HepG2 (cell line): ENCODE results near the gene PEPD. TPM values are rescaled to one million over a fixed set of nuclear protein-coding genes. Genes with fewer than 3 reads are reported as not detected.

Source experiments
- ATAC-seq: fragments of 200-7000 bp; cut with Tn5 transposase; 3 replicates; pipeline ENCODE4 v1.9.1; 2020; ENCODE audit warnings: mild to moderate bottlenecking, moderate library complexity
- BruUV-seq: library from RNA; stranded (reverse); fragments of 400-500 nt; replicated peaks from 2 replicates; lab custom pipeline; 2021; lab: Mats Ljungman, UMichigan
- CTCF ChIA-PET: fragments of 300-600 bp; formaldehyde crosslinking; extraction: SDS; loops from one replicate; lab custom pipeline; 2021; ENCODE audit warnings: low total read pairs, inconsistent platforms, low intra/inter-chr PET ratio; lab: Yijun Ruan, JAX
- POLR2A ChIA-PET: fragments of 350-600 bp; sonication (Branson Sonifier 250); formaldehyde crosslinking; loops from one replicate; lab custom pipeline; 2020; ENCODE audit warnings: antibody characterized with exemption, inconsistent platforms; lab: Yijun Ruan, JAX
- DNase-seq: peaks from one replicate; pipeline ENCODE4 v3.0.0-alpha.2; 2015; ENCODE audit warnings: low spot score
- FAIRE-seq: peaks from 3 replicates; lab custom pipeline; 2011; peaks lifted over from hg19 to GRCh38; lab: Jason Lieb, UNC
- H2AFZ ChIP-seq: one replicate; pipeline ENCODE4 v1.6.1; 2011; ENCODE audit warnings: low read length, inconsistent platforms
- H3K27ac ChIP-seq: fragments of 300-600 bp; 3 replicates; pipeline ENCODE4 v1.8.0; 2011; ENCODE audit warnings: mixed run types, mild to moderate bottlenecking, mixed read lengths, low read length, inconsistent platforms; ENCODE audit not compliant: insufficient read depth; ENCODE audit errors: extremely low read length
- H3K27me3 ChIP-seq, 2 experiments: fragments of 200-600 bp in 1 of 2; 2 replicates in 1 of 2; 3 replicates in 1 of 2; pipeline versions ENCODE4 v1.6.0 to v1.8.0; 2011; ENCODE audit warnings: low read length in 2 of 2, mild to moderate bottlenecking in 2 of 2, moderate library complexity in 2 of 2, inconsistent platforms in 1 of 2; ENCODE audit not compliant: insufficient read depth in 2 of 2, control insufficient read depth in 1 of 2
- H3K36me3 ChIP-seq, 2 experiments: fragments of 200-600 bp in 1 of 2; replicated peaks in 1 of 2; 2 replicates in 1 of 2; 3 replicates in 1 of 2; pipeline versions ENCODE4 v1.5.1 to v1.8.0; 2011; ENCODE audit warnings: low read length in 2 of 2, inconsistent platforms in 1 of 2; ENCODE audit not compliant: insufficient read depth in 2 of 2, control insufficient read depth in 1 of 2
- H3K4me1 ChIP-seq: 2 replicates; pipeline ENCODE4 v1.5.1; 2012; ENCODE audit warnings: low read length, inconsistent platforms; ENCODE audit not compliant: insufficient read depth
- H3K4me2 ChIP-seq: 2 replicates; pipeline ENCODE4 v1.6.0; 2011; ENCODE audit warnings: low read depth, low read length, inconsistent platforms
- H3K4me3 ChIP-seq, 3 experiments: fragments of 200-600 bp in 1 of 3; sonication (generic), shearing (Covaris generic) in 1 of 3; replicated peaks in 1 of 3; 2 replicates each; pipeline ENCODE4 v1.5.1; 2011 to 2016; ENCODE audit warnings: low read length in 3 of 3, inconsistent platforms in 2 of 3, low read depth in 2 of 3, mild to moderate bottlenecking in 2 of 3, control low read depth in 1 of 3, mixed read lengths in 1 of 3; ENCODE audit not compliant: insufficient read depth in 1 of 3
- H3K79me2 ChIP-seq: one replicate; pipeline ENCODE4 v1.6.1; 2011; ENCODE audit warnings: low read length, inconsistent platforms; ENCODE audit not compliant: insufficient read depth
- H3K9ac ChIP-seq: 2 replicates; pipeline ENCODE4 v1.6.0; 2011; ENCODE audit warnings: mild to moderate bottlenecking, low read depth, low read length, inconsistent platforms; ENCODE audit not compliant: insufficient read depth
- H3K9me3 ChIP-seq: 2 replicates; pipeline ENCODE4 v1.5.1; 2012; ENCODE audit warnings: mild to moderate bottlenecking, low read length
- H4K20me1 ChIP-seq: 2 replicates; pipeline ENCODE4 v1.6.0; 2011; ENCODE audit warnings: inconsistent platforms, mild to moderate bottlenecking, low read length, moderate library complexity; ENCODE audit not compliant: insufficient read depth
- HMGXB3 ChIP-seq: sonication (generic); formaldehyde crosslinking; IDR thresholded peaks from 2 replicates; pipeline ENCODE4 v1.4.0; 2020; ENCODE audit warnings: missing genetic modification reagents, borderline replicate concordance
- SMARCC2 ChIP-seq: fragments of 450-650 bp; IDR thresholded peaks from 2 replicates; pipeline ENCODE4 v1.6.1; 2017; ENCODE audit warnings: antibody characterized with exemption, mild to moderate bottlenecking
- THAP8 ChIP-seq: sonication (generic); formaldehyde crosslinking; IDR thresholded peaks from 2 replicates; pipeline ENCODE4 v1.5.1; 2020; ENCODE audit warnings: missing genetic modification reagents, mild to moderate bottlenecking, borderline replicate concordance
- ZNF615 ChIP-seq: sonication (generic); formaldehyde crosslinking; IDR thresholded peaks from 2 replicates; pipeline ENCODE4 v1.5.0; 2020; ENCODE audit warnings: mild to moderate bottlenecking, missing genetic modification reagents, borderline replicate concordance
- WGBS: methylation state at CpG from one replicate; pipeline ENCODE4 v1.1.6; 2017; ENCODE audit warnings: low lambda C conversion rate; 5-methylcytosine and 5-hydroxymethylcytosine counted together
- in situ Hi-C: cut with HindIII; loops from 2 replicates; pipeline ENCODE4 v1.10.0; 2017; ENCODE audit warnings: low pct_unique_long_range_greater_than_20kb; ENCODE audit not compliant: extremely low pct_ligation_motif_present
- intact Hi-C: fragments of 100-400 bp; cut with micrococcal nuclease; formaldehyde crosslinking; loops from one replicate; pipeline ENCODE4 v1.10.0; 2022; ENCODE audit not compliant: unreplicated experiment
- polyA plus RNA-seq, 8 experiments: library from polyadenylated mRNA; depleted of rRNA in 3 of 8; stranded (reverse) in 7 of 8; unstranded in 1 of 8; fragments of >200 nt; fragmentation: Illumina TruSeq in 4 of 8; extraction: Trizol in 4 of 8; gene quantifications; 2 replicates each; pipeline versions ENCODE4 v1.2.1 to v1.2.3, GENCODE V29; 2011 to 2016; ENCODE audit warnings: low read depth in 4 of 8, missing spikeins in 1 of 8, mixed read lengths in 1 of 8; ENCODE audit not compliant: insufficient read depth in 1 of 8
- total RNA-seq, 5 experiments: library from RNA; depleted of rRNA; stranded (reverse); fragments of >200 nt; fragmentation: Illumina TruSeq; extraction: Trizol; gene quantifications; 2 replicates each; pipeline ENCODE4 v1.2.3, GENCODE V29; 2016; ENCODE audit warnings: low read depth in 1 of 5

The PEPD gene
- total and polyA plus RNA-seq, 2 of the 13 experiments (the other 11 are each of a cell fraction or from before 2014, with no cell fraction given): 60.7 to 75.1 TPM

GRCh38 chr19:33528404-33528803, 6.8 kb upstream of the PEPD start (continued):
- TF ChIP-seq HMGXB3 (CRISPR knock-in tag): no peak
- TF ChIP-seq SMARCC2: no peak

- no peaks in the 10 kb centered on the region for H3K79me2 ChIP-seq
- in situ Hi-C loops: no loop called here
- no peak overlapping the region for H3K27ac ChIP-seq
- POLR2A ChIA-PET: no interaction called here
- DNase-seq: no peak
- ATAC-seq: no peak
- TF ChIP-seq ZNF615 (CRISPR knock-in tag) (no peak), THAP8 (no peak)
- TF ChIP-seq, all 625 proteins: peak for 0
- WGBS: 25% methylated on average over 1 of the region's 2 CpGs
- no peak overlapping the region for H3K4me2 ChIP-seq
- no peak overlapping the region for H3K4me3 ChIP-seq
- H3K9ac ChIP-seq: no peak overlapping the region
- H3K36me3 ChIP-seq: no peaks in the 10 kb centered on the region
- peaks cover 9 to 41% of the 10 kb centered on the region in 2 experiments; a peak in 3 of 5 replicates for H3K27me3 ChIP-seq
- intact Hi-C loops: no loop called here
- no peaks in the 10 kb centered on the region for H3K9me3 ChIP-seq
- H2AFZ ChIP-seq: no peak overlapping the region
- FAIRE-seq: no peak
- CTCF ChIA-PET: no interaction called here
- no peaks in the 10 kb centered on the region for H4K20me1 ChIP-seq
- no TSS peak for BruUV-seq
- H3K4me1 ChIP-seq: peaks cover 24% of the 10 kb centered on the region
These were observed 5.5 kb upstream of the PEPD start for GRCh38 chr19:33527125-33527524.
